Measurements from ENCODE around the gene KIAA1958.

- no peak for TF ChIP-seq CTCF (IDR thresholded peaks at IDR 0.05; ENCODE audit: low read length)
- no peak for TF ChIP-seq EZH2 (IDR thresholded peaks at IDR 0.05; ENCODE audit: borderline replicate concordance, low read length)
Measured at GRCh38 chr9:112550531-112550930, 63.9 kb downstream of the KIAA1958 start.
